Measurements from ENCODE around the gene EMP1.

Gene EMP1

GRCh38 chr12:13175499-13175898, 21.0 kb upstream of the EMP1 start:
- Histone ChIP-seq H3K4me2 (ENCODE audit: low read length) (no peak overlapping the region), H4K5ac (ENCODE audit: low read length) (no peak overlapping the region), H3K9ac (ENCODE audit: low read length) (no peak overlapping the region), H4K8ac (ENCODE audit: low read depth, low read length) (no peak overlapping the region), H3K4me1 (ENCODE audit: control insufficient read depth, low read depth, low read length) (peaks cover 13% of the 10 kb centered on the region), H3K56ac (ENCODE audit: low read length) (no peak overlapping the region), H3K4me3 (ENCODE audit: low read length) (no peak overlapping the region), H2BK120ac (ENCODE audit: low read depth, low read length) (no peak overlapping the region), H3K18ac (ENCODE audit: low read length) (no peak overlapping the region), H2BK15ac (replicated peaks; ENCODE audit: low read depth) (no peak overlapping the region), H2BK5ac (ENCODE audit: low read length) (no peak overlapping the region), H2AK5ac (ENCODE audit: low read length) (no peak overlapping the region), H3K23ac (ENCODE audit: low read length) (no peak overlapping the region), H3K36me3 (ENCODE audit: control insufficient read depth, insufficient read depth, low read length) (no peaks in the 10 kb centered on the region), H3K79me1 (ENCODE audit: low read length) (no peaks in the 10 kb centered on the region), H3K27me3 (ENCODE audit: insufficient read depth, low read length, poor library complexity) (no peaks in the 10 kb centered on the region), H3K79me2 (ENCODE audit: control insufficient read depth, insufficient read depth, low read length) (no peaks in the 10 kb centered on the region), H3K27ac (ENCODE audit: low read depth, low read length) (no peak overlapping the region), H3K4ac (ENCODE audit: low read depth, low read length) (no peak overlapping the region)
- no peak for DNase-seq
- WGBS (ENCODE audit: extremely low coverage, insufficient coverage, low lambda C conversion rate) = no CpG with 5 or more reads among the region's 4 CpGs

- no peak overlapping the region for H3K4ac ChIP-seq (ENCODE audit: low read depth, low read length)
- no peak for DNase-seq
- H2BK15ac ChIP-seq (replicated peaks; ENCODE audit: low read depth) = no peak overlapping the region
- no peak overlapping the region for H3K4me3 ChIP-seq (ENCODE audit: low read length)
- no peaks in the 10 kb centered on the region for H3K79me1 ChIP-seq (ENCODE audit: low read length)
- no peak overlapping the region for H2BK5ac ChIP-seq (ENCODE audit: low read length)
- H3K4me2 ChIP-seq (ENCODE audit: low read length) = no peak overlapping the region
- H3K56ac ChIP-seq (ENCODE audit: low read length) = no peak overlapping the region
- no peaks in the 10 kb centered on the region for H3K79me2 ChIP-seq (ENCODE audit: control insufficient read depth, insufficient read depth, low read length)
- no peak overlapping the region for H3K9ac ChIP-seq (ENCODE audit: low read length)
- no peak overlapping the region for H3K27ac ChIP-seq (ENCODE audit: low read depth, low read length)
- no CpG with 5 or more reads among the region's 4 CpGs for WGBS (ENCODE audit: extremely low coverage, insufficient coverage, low lambda C conversion rate)
- H2AK5ac ChIP-seq (ENCODE audit: low read length) = no peak overlapping the region
- H3K4me1 ChIP-seq (ENCODE audit: control insufficient read depth, low read depth, low read length) = peaks cover 13% of the 10 kb centered on the region
- H3K27me3 ChIP-seq (ENCODE audit: insufficient read depth, low read length, poor library complexity) = no peaks in the 10 kb centered on the region
- no peak overlapping the region for H3K18ac ChIP-seq (ENCODE audit: low read length)
- H4K5ac ChIP-seq (ENCODE audit: low read length) = no peak overlapping the region
- no peak overlapping the region for H3K23ac ChIP-seq (ENCODE audit: low read length)
- no peak overlapping the region for H2BK120ac ChIP-seq (ENCODE audit: low read depth, low read length)
- no peak overlapping the region for H4K8ac ChIP-seq (ENCODE audit: low read depth, low read length)
- H3K36me3 ChIP-seq (ENCODE audit: control insufficient read depth, insufficient read depth, low read length) = no peaks in the 10 kb centered on the region
Observed at GRCh38 chr12:13176256-13176655, 20.3 kb upstream of the EMP1 start.

- WGBS (ENCODE audit: extremely low coverage, insufficient coverage, low lambda C conversion rate) = no CpG with 5 or more reads among the region's 4 CpGs
- H2AK5ac ChIP-seq (ENCODE audit: low read length) = no peak overlapping the region
- no peak overlapping the region for H3K27ac ChIP-seq (ENCODE audit: low read depth, low read length)
- H3K4me1 ChIP-seq (ENCODE audit: control insufficient read depth, low read depth, low read length) = peaks cover 13% of the 10 kb centered on the region
- H3K4me3 ChIP-seq (ENCODE audit: low read length) = no peak overlapping the region
- no peak overlapping the region for H3K23ac ChIP-seq (ENCODE audit: low read length)
- no peak for DNase-seq
- no peaks in the 10 kb centered on the region for H3K27me3 ChIP-seq (ENCODE audit: insufficient read depth, low read length, poor library complexity)
- H3K36me3 ChIP-seq (ENCODE audit: control insufficient read depth, insufficient read depth, low read length) = no peaks in the 10 kb centered on the region
- H2BK120ac ChIP-seq (ENCODE audit: low read depth, low read length) = no peak overlapping the region
- H2BK5ac ChIP-seq (ENCODE audit: low read length) = no peak overlapping the region
- no peak overlapping the region for H3K4me2 ChIP-seq (ENCODE audit: low read length)
- H4K5ac ChIP-seq (ENCODE audit: low read length) = no peak overlapping the region
- H3K18ac ChIP-seq (ENCODE audit: low read length) = no peak overlapping the region
- no peak overlapping the region for H3K4ac ChIP-seq (ENCODE audit: low read depth, low read length)
- H3K56ac ChIP-seq (ENCODE audit: low read length) = no peak overlapping the region
- no peak overlapping the region for H4K8ac ChIP-seq (ENCODE audit: low read depth, low read length)
- H3K79me2 ChIP-seq (ENCODE audit: control insufficient read depth, insufficient read depth, low read length) = no peaks in the 10 kb centered on the region
- no peak overlapping the region for H3K9ac ChIP-seq (ENCODE audit: low read length)
- no peaks in the 10 kb centered on the region for H3K79me1 ChIP-seq (ENCODE audit: low read length)
- H2BK15ac ChIP-seq (replicated peaks; ENCODE audit: low read depth) = no peak overlapping the region
Observed at GRCh38 chr12:13177373-13177772, 19.2 kb upstream of the EMP1 start.

- H3K4me2 ChIP-seq (ENCODE audit: low read length) = no peak overlapping the region
- no peak overlapping the region for H3K4me3 ChIP-seq (ENCODE audit: low read length)
- no peaks in the 10 kb centered on the region for H3K79me1 ChIP-seq (ENCODE audit: low read length)
- no peak overlapping the region for H3K56ac ChIP-seq (ENCODE audit: low read length)
- no peak overlapping the region for H3K23ac ChIP-seq (ENCODE audit: low read length)
- no peak overlapping the region for H2BK120ac ChIP-seq (ENCODE audit: low read depth, low read length)
- no peak overlapping the region for H3K9ac ChIP-seq (ENCODE audit: low read length)
- no peaks in the 10 kb centered on the region for H3K27me3 ChIP-seq (ENCODE audit: insufficient read depth, low read length, poor library complexity)
- H3K4ac ChIP-seq (ENCODE audit: low read depth, low read length) = no peak overlapping the region
- no peak overlapping the region for H4K8ac ChIP-seq (ENCODE audit: low read depth, low read length)
- no peak overlapping the region for H2BK15ac ChIP-seq (replicated peaks; ENCODE audit: low read depth)
- no peak for DNase-seq
- H3K79me2 ChIP-seq (ENCODE audit: control insufficient read depth, insufficient read depth, low read length) = no peaks in the 10 kb centered on the region
- H3K18ac ChIP-seq (ENCODE audit: low read length) = no peak overlapping the region
- H4K5ac ChIP-seq (ENCODE audit: low read length) = no peak overlapping the region
- no peak overlapping the region for H3K27ac ChIP-seq (ENCODE audit: low read depth, low read length)
- H2AK5ac ChIP-seq (ENCODE audit: low read length) = no peak overlapping the region
- no peak overlapping the region for H2BK5ac ChIP-seq (ENCODE audit: low read length)
- H3K36me3 ChIP-seq (ENCODE audit: control insufficient read depth, insufficient read depth, low read length) = no peaks in the 10 kb centered on the region
- peaks cover 11% of the 10 kb centered on the region for H3K4me1 ChIP-seq (ENCODE audit: control insufficient read depth, low read depth, low read length)
- no CpG with 5 or more reads among the region's 4 CpGs for WGBS (ENCODE audit: extremely low coverage, insufficient coverage, low lambda C conversion rate)
Observed at GRCh38 chr12:13177906-13178305, 18.6 kb upstream of the EMP1 start.

- no peak for DNase-seq
- Histone ChIP-seq H2AK5ac (ENCODE audit: low read length) (no peak overlapping the region), H3K36me3 (ENCODE audit: control insufficient read depth, insufficient read depth, low read length) (no peaks in the 10 kb centered on the region), H3K27me3 (ENCODE audit: insufficient read depth, low read length, poor library complexity) (no peaks in the 10 kb centered on the region), H3K4me3 (ENCODE audit: low read length) (no peak overlapping the region), H2BK120ac (ENCODE audit: low read depth, low read length) (no peak overlapping the region), H3K4me2 (ENCODE audit: low read length) (no peak overlapping the region), H3K4ac (ENCODE audit: low read depth, low read length) (no peak overlapping the region), H3K18ac (ENCODE audit: low read length) (no peak overlapping the region), H4K8ac (ENCODE audit: low read depth, low read length) (no peak overlapping the region), H3K79me2 (ENCODE audit: control insufficient read depth, insufficient read depth, low read length) (no peaks in the 10 kb centered on the region), H2BK15ac (replicated peaks; ENCODE audit: low read depth) (no peak overlapping the region), H3K56ac (ENCODE audit: low read length) (no peak overlapping the region), H3K23ac (ENCODE audit: low read length) (no peak overlapping the region), H3K79me1 (ENCODE audit: low read length) (no peaks in the 10 kb centered on the region), H2BK5ac (ENCODE audit: low read length) (no peak overlapping the region), H3K9ac (ENCODE audit: low read length) (no peak overlapping the region), H4K5ac (ENCODE audit: low read length) (no peak overlapping the region), H3K4me1 (ENCODE audit: control insufficient read depth, low read depth, low read length) (peaks cover 6% of the 10 kb centered on the region), H3K27ac (ENCODE audit: low read depth, low read length) (peak overlapping the region; percentile 4)
- no CpG with 5 or more reads among the region's 10 CpGs for WGBS (ENCODE audit: extremely low coverage, insufficient coverage, low lambda C conversion rate)
Observed at GRCh38 chr12:13178568-13179210, 17.8 kb upstream of the EMP1 start.

Data from mesendoderm (in vitro differentiated cells).